AG09319 (cell line): Measurements from ENCODE around the gene AFDN.

Experiments
- DNase-seq: peaks from one replicate; pipeline ENCODE4 v3.0.0-alpha.2; 2010; ENCODE audit warnings: low read depth; ENCODE audit errors: extremely low read depth
- TF ChIP-seq, protein P1 (sequence below): IDR thresholded peaks from 2 replicates; pipeline ENCODE4 v1.5.1; 2011; ENCODE audit warnings: low read depth, mild to moderate bottlenecking, inconsistent platforms, low read length, moderate library complexity

Gene AFDN

DNA sequence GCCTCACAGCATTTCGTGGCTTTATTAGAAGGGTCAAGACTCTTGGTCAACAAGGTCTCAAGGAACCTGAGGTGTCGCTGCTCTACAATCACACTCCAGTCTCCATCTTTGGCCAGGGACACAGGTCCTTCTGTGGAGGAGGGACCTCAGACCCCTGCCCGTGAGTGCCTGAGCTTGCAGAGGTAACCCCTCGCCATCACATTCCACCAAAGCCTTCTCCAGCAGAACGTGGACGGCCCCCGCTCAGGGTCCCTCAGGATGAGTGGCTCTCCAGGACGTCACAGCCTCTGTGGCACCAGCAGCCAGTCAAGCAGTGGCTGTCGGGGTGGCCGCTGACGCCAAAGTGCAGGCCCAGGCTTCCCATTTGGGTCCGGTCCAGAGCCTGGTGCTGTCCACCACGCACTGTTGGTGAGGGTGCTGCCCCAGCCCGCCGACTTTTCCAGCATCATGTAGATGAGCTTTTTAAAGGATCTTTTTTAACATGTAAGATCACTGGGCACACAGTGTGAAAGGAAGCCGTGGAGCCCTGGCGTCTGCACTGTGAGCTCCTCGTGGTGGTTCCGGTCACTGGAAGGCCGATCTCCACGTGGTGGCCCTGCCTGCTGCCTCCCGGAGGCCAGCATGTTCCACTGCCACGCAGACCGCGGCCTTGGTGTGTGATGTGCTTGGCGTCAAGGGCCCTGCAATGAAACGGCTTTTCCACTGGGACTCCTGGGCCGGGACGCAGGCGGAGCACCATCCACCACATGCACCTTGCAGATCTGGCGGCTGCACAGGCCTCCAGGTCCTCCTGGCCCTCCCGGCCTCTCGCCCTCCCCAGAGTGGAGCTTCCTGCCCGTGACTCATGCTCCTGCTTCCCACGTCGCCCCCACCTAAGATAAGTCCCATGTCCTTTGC, 162.5 kb downstream of the AFDN start:
- DNase-seq = no peak
- TF ChIP-seq, protein P1, sequence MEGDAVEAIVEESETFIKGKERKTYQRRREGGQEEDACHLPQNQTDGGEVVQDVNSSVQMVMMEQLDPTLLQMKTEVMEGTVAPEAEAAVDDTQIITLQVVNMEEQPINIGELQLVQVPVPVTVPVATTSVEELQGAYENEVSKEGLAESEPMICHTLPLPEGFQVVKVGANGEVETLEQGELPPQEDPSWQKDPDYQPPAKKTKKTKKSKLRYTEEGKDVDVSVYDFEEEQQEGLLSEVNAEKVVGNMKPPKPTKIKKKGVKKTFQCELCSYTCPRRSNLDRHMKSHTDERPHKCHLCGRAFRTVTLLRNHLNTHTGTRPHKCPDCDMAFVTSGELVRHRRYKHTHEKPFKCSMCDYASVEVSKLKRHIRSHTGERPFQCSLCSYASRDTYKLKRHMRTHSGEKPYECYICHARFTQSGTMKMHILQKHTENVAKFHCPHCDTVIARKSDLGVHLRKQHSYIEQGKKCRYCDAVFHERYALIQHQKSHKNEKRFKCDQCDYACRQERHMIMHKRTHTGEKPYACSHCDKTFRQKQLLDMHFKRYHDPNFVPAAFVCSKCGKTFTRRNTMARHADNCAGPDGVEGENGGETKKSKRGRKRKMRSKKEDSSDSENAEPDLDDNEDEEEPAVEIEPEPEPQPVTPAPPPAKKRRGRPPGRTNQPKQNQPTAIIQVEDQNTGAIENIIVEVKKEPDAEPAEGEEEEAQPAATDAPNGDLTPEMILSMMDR = no peak

DNA sequence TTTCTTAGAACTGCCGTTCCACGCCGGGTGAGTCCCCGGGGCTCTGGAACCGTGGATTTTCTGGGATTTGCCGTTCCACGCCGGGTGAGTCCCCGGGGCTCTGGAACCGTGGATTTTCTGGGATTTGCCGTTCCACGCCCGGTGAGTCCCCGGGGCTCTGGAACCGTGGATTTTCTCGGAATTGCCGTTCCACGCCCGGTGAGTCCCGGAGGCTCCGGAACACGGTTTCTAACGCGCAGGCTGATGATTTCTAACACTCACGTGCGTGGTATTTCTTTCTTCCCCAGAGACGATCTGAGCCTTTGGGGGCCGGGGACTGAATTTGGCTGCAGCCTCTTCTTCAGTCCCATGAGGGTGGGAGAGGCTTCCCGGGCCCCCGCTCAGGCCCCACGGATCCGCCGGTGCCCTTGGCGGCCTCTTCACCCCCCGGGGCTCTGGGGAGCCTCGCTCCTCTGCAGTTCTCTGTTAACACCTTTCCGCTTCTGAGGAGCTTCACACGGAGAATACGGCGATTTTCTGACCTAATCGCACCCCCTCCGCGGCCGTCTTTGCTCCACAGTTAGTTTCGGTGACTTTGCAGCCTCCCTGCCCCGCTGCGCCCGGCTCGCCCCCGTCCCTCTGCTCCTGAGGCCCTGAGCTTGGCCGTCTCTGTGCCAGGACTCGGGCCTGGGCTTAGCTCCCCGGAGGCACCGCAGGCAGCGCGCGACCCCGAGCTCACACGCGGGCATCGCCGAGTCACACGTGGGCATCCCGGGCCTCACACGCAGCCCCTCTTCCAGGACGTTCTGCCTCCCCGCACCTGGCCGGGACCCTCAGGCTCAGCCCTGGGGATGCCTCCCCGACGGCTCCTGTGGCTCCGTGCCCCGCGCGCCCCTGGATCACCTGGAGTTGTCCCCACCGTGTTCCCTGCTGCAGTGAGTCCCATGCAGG, 163.6 kb downstream of the AFDN start:
- DNase-seq = no peak
- TF ChIP-seq, protein P1 = no peak

DNA sequence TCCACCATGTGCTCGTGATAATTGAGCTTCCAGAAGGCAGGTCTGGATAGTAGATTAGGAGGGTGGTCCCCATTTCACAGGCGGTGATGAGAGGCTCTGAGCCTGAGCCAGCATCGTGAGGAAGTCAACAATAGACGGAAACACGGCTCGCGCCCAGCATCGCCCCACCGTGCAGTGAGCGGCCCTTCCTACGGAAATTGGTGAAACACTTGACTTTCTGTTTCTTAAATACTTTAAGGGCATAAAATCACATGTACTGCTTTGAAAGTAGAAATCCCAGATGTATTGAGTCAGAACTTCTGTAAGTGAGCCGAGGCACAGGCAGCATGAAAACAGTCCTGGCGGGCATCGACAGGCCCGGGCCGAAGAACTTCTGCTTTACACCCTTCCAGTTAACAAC, 166.5 kb downstream of the AFDN start:
- no peak for DNase-seq
- TF ChIP-seq, protein P1 = no peak

DNA sequence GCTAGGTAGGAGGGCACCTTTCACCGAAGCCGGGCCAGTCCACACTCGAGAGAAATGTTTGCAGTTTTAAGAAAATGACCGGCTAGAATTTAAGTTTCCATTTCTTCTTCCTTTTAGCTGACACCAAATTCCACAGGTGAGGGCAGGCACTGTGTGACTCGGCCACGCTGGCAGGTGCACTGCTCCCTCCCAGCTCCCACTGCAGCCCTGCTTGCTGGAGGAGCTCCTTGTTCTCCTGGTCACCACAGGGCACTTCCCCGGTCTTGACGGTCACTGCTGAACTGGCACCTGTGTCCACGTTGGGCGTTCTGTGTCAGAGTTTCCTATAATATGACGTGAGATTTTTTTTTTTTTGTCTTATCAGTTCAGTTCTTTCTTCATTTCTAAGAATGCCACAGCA, 167.1 kb downstream of the AFDN start:
- TF ChIP-seq, protein P1 = no peak
- no peak for DNase-seq

DNA sequence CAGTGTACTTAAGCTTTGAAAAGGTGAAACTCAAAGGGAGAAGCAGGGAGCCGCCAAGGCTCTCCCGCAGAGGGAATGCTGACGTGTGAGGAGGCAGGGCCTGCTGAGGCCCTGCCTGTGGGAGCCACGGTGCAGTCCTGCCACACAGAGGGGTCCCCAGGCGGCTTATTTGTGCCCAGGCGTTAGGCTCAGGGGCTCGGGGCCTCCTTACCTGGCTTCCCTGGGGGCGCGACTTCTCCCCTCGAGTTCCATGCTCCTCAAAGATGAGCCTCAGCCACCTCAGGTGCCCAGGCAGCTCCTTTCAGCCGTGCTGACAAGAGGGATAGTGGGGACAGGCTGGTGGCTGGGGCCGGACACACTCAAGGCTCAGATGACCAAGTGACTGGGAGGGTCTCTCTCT, 168.6 kb downstream of the AFDN start:
- TF ChIP-seq, protein P1 = no peak
- no peak for DNase-seq

DNA sequence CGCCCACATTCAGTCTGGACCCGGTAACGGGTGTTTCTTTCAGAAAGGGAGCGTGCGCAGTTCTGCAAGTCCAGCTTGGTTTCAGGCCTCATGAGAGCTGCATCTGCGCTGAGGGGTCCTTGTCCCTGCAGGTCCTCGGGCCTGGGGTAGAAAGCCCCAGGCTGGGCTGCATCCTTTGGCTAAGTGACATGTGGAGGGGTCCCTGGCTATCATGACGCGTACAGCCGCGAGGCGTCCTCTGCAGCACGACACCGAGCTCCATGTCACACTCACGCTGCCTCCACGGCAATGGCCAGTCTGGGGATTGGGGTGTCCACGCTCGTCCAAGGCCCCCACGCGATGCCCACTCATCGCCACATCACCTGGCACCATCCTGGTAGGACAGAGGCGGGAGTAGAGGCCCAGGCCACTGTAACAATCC, 169.0 kb downstream of the AFDN start:
- TF ChIP-seq, protein P1 = no peak
- DNase-seq = no peak
